ENCODE data around the gene TGFBR3.

Gene TGFBR3

GRCh38 chr1:91749788-91750231 is 136.1 kb downstream of the TGFBR3 start:
- Mint-ChIP-seq H3K4me3 (no peak overlapping the region), H3K36me3 (peaks cover 29% of the 10 kb centered on the region), H3K4me1 (ENCODE audit: low read depth) (peaks cover 27% of the 10 kb centered on the region), H3K27ac (peak overlapping the region; percentile 51), H3K9me3 (ENCODE audit: low read depth) (no peaks in the 10 kb centered on the region), H3K27me3 (no peaks in the 10 kb centered on the region)

- H3K27me3 Mint-ChIP-seq, result no peaks in the 10 kb centered on the region
- H3K27ac Mint-ChIP-seq, result no peak overlapping the region
- H3K4me3 Mint-ChIP-seq, result no peak overlapping the region
- no peaks in the 10 kb centered on the region for H3K9me3 Mint-ChIP-seq (ENCODE audit: low read depth)
- H3K4me1 Mint-ChIP-seq (ENCODE audit: low read depth), result peaks cover 9% of the 10 kb centered on the region
- peaks cover 33% of the 10 kb centered on the region for H3K36me3 Mint-ChIP-seq
These were observed 138.3 kb downstream of the TGFBR3 start for GRCh38 chr1:91747666-91748065.

GRCh38 chr1:91746728-91747338 is 139.1 kb downstream of the TGFBR3 start:
- Mint-ChIP-seq H3K4me3 (no peak overlapping the region), H3K36me3 (peaks cover 33% of the 10 kb centered on the region), H3K27me3 (no peaks in the 10 kb centered on the region), H3K4me1 (ENCODE audit: low read depth) (peaks cover 2% of the 10 kb centered on the region), H3K9me3 (ENCODE audit: low read depth) (no peaks in the 10 kb centered on the region), H3K27ac (no peak overlapping the region)

- H3K4me3 Mint-ChIP-seq, result no peak overlapping the region
- H3K36me3 Mint-ChIP-seq, result peaks cover 35% of the 10 kb centered on the region
- H3K27ac Mint-ChIP-seq, result no peak overlapping the region
- H3K9me3 Mint-ChIP-seq (ENCODE audit: low read depth), result no peaks in the 10 kb centered on the region
- no peaks in the 10 kb centered on the region for H3K27me3 Mint-ChIP-seq
- no peaks in the 10 kb centered on the region for H3K4me1 Mint-ChIP-seq (ENCODE audit: low read depth)
These were observed 140.1 kb downstream of the TGFBR3 start for GRCh38 chr1:91745640-91746373.

- H3K27ac Mint-ChIP-seq, result no peak overlapping the region
- H3K27me3 Mint-ChIP-seq, result no peaks in the 10 kb centered on the region
- H3K9me3 Mint-ChIP-seq (ENCODE audit: low read depth), result no peaks in the 10 kb centered on the region
- no peaks in the 10 kb centered on the region for H3K4me1 Mint-ChIP-seq (ENCODE audit: low read depth)
- peaks cover 33% of the 10 kb centered on the region for H3K36me3 Mint-ChIP-seq
- no peak overlapping the region for H3K4me3 Mint-ChIP-seq
These were observed 140.9 kb downstream of the TGFBR3 start for GRCh38 chr1:91744953-91745639.

GRCh38 chr1:91742848-91743292 is 143.1 kb downstream of the TGFBR3 start:
- no peak overlapping the region for H3K27ac Mint-ChIP-seq
- peaks cover 30% of the 10 kb centered on the region for H3K36me3 Mint-ChIP-seq

GRCh38 chr1:91741906-91742305 is 144.0 kb downstream of the TGFBR3 start:
- H3K27ac Mint-ChIP-seq, result no peak overlapping the region
- no peaks in the 10 kb centered on the region for H3K27me3 Mint-ChIP-seq
- H3K4me3 Mint-ChIP-seq, result no peak overlapping the region
- H3K36me3 Mint-ChIP-seq, result peaks cover 24% of the 10 kb centered on the region
- no peaks in the 10 kb centered on the region for H3K4me1 Mint-ChIP-seq (ENCODE audit: low read depth)
- peaks cover 4% of the 10 kb centered on the region for H3K9me3 Mint-ChIP-seq (ENCODE audit: low read depth)

More at GRCh38 chr1:91742848-91743292, 143.1 kb downstream of the TGFBR3 start:
- no peak overlapping the region for H3K4me3 Mint-ChIP-seq
- H3K9me3 Mint-ChIP-seq (ENCODE audit: low read depth), result peaks cover 4% of the 10 kb centered on the region
- no peaks in the 10 kb centered on the region for H3K27me3 Mint-ChIP-seq
- no peaks in the 10 kb centered on the region for H3K4me1 Mint-ChIP-seq (ENCODE audit: low read depth)

GRCh38 chr1:91741301-91741700 is 144.7 kb downstream of the TGFBR3 start:
- Mint-ChIP-seq H3K27ac (no peak overlapping the region), H3K4me1 (ENCODE audit: low read depth) (no peaks in the 10 kb centered on the region), H3K36me3 (peaks cover 21% of the 10 kb centered on the region), H3K4me3 (no peak overlapping the region), H3K27me3 (no peaks in the 10 kb centered on the region), H3K9me3 (ENCODE audit: low read depth) (peaks cover 4% of the 10 kb centered on the region)

GRCh38 chr1:91737650-91738049 is 148.3 kb downstream of the TGFBR3 start:
- Mint-ChIP-seq H3K36me3 (peaks cover 8% of the 10 kb centered on the region), H3K27me3 (no peaks in the 10 kb centered on the region), H3K4me3 (no peak overlapping the region), H3K4me1 (ENCODE audit: low read depth) (peaks cover 7% of the 10 kb centered on the region), H3K27ac (no peak overlapping the region), H3K9me3 (ENCODE audit: low read depth) (peaks cover 4% of the 10 kb centered on the region)

GRCh38 chr1:91736715-91737615 is 149.0 kb downstream of the TGFBR3 start:
- Mint-ChIP-seq H3K36me3 (peaks cover 9% of the 10 kb centered on the region), H3K4me1 (ENCODE audit: low read depth) (peaks cover 14% of the 10 kb centered on the region), H3K9me3 (ENCODE audit: low read depth) (peaks cover 4% of the 10 kb centered on the region), H3K4me3 (no peak overlapping the region), H3K27ac (no peak overlapping the region), H3K27me3 (no peaks in the 10 kb centered on the region)

GRCh38 chr1:91736146-91736714 is 149.7 kb downstream of the TGFBR3 start:
- no peak overlapping the region for H3K4me3 Mint-ChIP-seq
- no peak overlapping the region for H3K27ac Mint-ChIP-seq
- H3K4me1 Mint-ChIP-seq (ENCODE audit: low read depth), result peaks cover 22% of the 10 kb centered on the region
- peaks cover 4% of the 10 kb centered on the region for H3K9me3 Mint-ChIP-seq (ENCODE audit: low read depth)
- no peaks in the 10 kb centered on the region for H3K27me3 Mint-ChIP-seq
- H3K36me3 Mint-ChIP-seq, result peaks cover 8% of the 10 kb centered on the region

- peaks cover 30% of the 10 kb centered on the region for H3K4me1 Mint-ChIP-seq (ENCODE audit: low read depth)
- H3K27me3 Mint-ChIP-seq, result no peaks in the 10 kb centered on the region
- no peak overlapping the region for H3K4me3 Mint-ChIP-seq
- peaks cover 8% of the 10 kb centered on the region for H3K36me3 Mint-ChIP-seq
- H3K9me3 Mint-ChIP-seq (ENCODE audit: low read depth), result peaks cover 4% of the 10 kb centered on the region
- H3K27ac Mint-ChIP-seq, result no peak overlapping the region
These were observed 150.6 kb downstream of the TGFBR3 start for GRCh38 chr1:91735266-91735845.

- Mint-ChIP-seq H3K4me1 (ENCODE audit: low read depth) (peaks cover 36% of the 10 kb centered on the region), H3K27ac (no peak overlapping the region), H3K9me3 (ENCODE audit: low read depth) (peaks cover 4% of the 10 kb centered on the region), H3K36me3 (peaks cover 9% of the 10 kb centered on the region), H3K27me3 (no peaks in the 10 kb centered on the region), H3K4me3 (no peak overlapping the region)
These were observed 151.2 kb downstream of the TGFBR3 start for GRCh38 chr1:91734761-91735160.

All from activated naive CD8-positive, alpha-beta T cell (primary cell).